NCI-H2029 treated with DMSO at 0.1 percent for 48 hours (cell line): ENCODE data around the gene HIVEP2.

Source experiments
- DNase-seq: peaks from one replicate; lab custom pipeline; 2025; lab: John Stamatoyannopoulos, UW

HIVEP2 gene

GRCh38 chr6:142887517-142887916 is 57.5 kb downstream of the HIVEP2 start:
- DNase-seq = no peak

- no peak for DNase-seq
These were observed 58.4 kb downstream of the HIVEP2 start for GRCh38 chr6:142886431-142887170.

GRCh38 chr6:142885182-142885867 is 59.7 kb downstream of the HIVEP2 start:
- no peak for DNase-seq

GRCh38 chr6:142884214-142885035 is 60.6 kb downstream of the HIVEP2 start:
- no peak for DNase-seq

- DNase-seq = no peak
These were observed 62.0 kb downstream of the HIVEP2 start for GRCh38 chr6:142883011-142883410.

GRCh38 chr6:142881761-142882160 is 63.2 kb downstream of the HIVEP2 start:
- DNase-seq = no peak

- DNase-seq = no peak
These were observed 63.7 kb downstream of the HIVEP2 start for GRCh38 chr6:142881290-142881689.

- no peak for DNase-seq
These were observed 64.8 kb downstream of the HIVEP2 start for GRCh38 chr6:142880201-142880600.

- no peak for DNase-seq
These were observed 65.4 kb downstream of the HIVEP2 start for GRCh38 chr6:142879527-142879926.

GRCh38 chr6:142879076-142879475 is 65.9 kb downstream of the HIVEP2 start:
- DNase-seq = no peak

GRCh38 chr6:142878407-142878806 is 66.6 kb downstream of the HIVEP2 start:
- DNase-seq = no peak

GRCh38 chr6:142874676-142875075 is 70.3 kb downstream of the HIVEP2 start:
- no peak for DNase-seq

GRCh38 chr6:142872376-142872775 is 72.6 kb downstream of the HIVEP2 start:
- DNase-seq = no peak

GRCh38 chr6:142871910-142872331 is 73.1 kb downstream of the HIVEP2 start:
- no peak for DNase-seq

- no peak for DNase-seq
These were observed 74.1 kb downstream of the HIVEP2 start for GRCh38 chr6:142870787-142871415.

GRCh38 chr6:142868917-142869316 is 76.1 kb downstream of the HIVEP2 start:
- no peak for DNase-seq

GRCh38 chr6:142867988-142868812 is 76.8 kb downstream of the HIVEP2 start:
- no peak for DNase-seq

GRCh38 chr6:142867355-142867801 is 77.6 kb downstream of the HIVEP2 start:
- DNase-seq = no peak

GRCh38 chr6:142863981-142864380 is 81.0 kb downstream of the HIVEP2 start:
- DNase-seq = no peak

- no peak for DNase-seq
These were observed 83.3 kb downstream of the HIVEP2 start for GRCh38 chr6:142861711-142862110.

- DNase-seq = no peak
These were observed 84.5 kb downstream of the HIVEP2 start for GRCh38 chr6:142860498-142860897.
